WERI-Rb-1 (cell line): ENCODE measurements around the gene ZCCHC14.
"Not testable (repeated sequence)": the region's sequence is repeated elsewhere in the genome, so short reads cannot be mapped to it uniquely, and the experiment has no call there.

Experiments used
- DNase-seq: peaks from one replicate; pipeline ENCODE4 v3.0.0-alpha.2; 2020
- H3K27ac ChIP-seq: fragments of 250-450 bp; sonication (Bioruptor Pico); 2 replicates; pipeline ENCODE4 v1.5.1; 2020; ENCODE audit warnings: mild to moderate bottlenecking, moderate library complexity
- H3K27me3 ChIP-seq: fragments of 250-450 bp; sonication (Bioruptor Pico); 2 replicates; pipeline ENCODE4 v1.5.1; 2021; ENCODE audit warnings: mild to moderate bottlenecking, low read depth, moderate library complexity; ENCODE audit not compliant: insufficient read depth, severe bottlenecking
- H3K36me3 ChIP-seq: fragments of 250-450 bp; sonication (Bioruptor Pico); 2 replicates; pipeline ENCODE4 v1.5.1; 2020; ENCODE audit warnings: mild to moderate bottlenecking, moderate library complexity
- H3K4me3 ChIP-seq: 2 replicates; pipeline ENCODE4 v1.5.1; 2011; ENCODE audit warnings: low read depth, mild to moderate bottlenecking, control low read depth, low read length
- H3K9me3 ChIP-seq: fragments of 250-450 bp; sonication (Bioruptor Pico); 2 replicates; pipeline ENCODE4 v1.5.1; 2021; ENCODE audit warnings: mild to moderate bottlenecking, moderate library complexity; ENCODE audit not compliant: severe bottlenecking
- CTCF ChIP-seq: IDR thresholded peaks from 2 replicates; pipeline ENCODE4 v1.5.1; 2011; ENCODE audit warnings: low read depth, mild to moderate bottlenecking, control low read depth, inconsistent platforms, low read length

The ZCCHC14 gene

GRCh38 chr16:87490096-87490798 lies 2.6 kb downstream of the ZCCHC14 start:
- Histone ChIP-seq H3K4me3 (no peak overlapping the region), H3K27me3 (no peaks in the 10 kb centered on the region), H3K36me3 (no peaks in the 10 kb centered on the region), H3K27ac (no peak overlapping the region), H3K9me3 (no peaks in the 10 kb centered on the region)
- DNase-seq = no peak
- no peak for TF ChIP-seq CTCF

DNA sequence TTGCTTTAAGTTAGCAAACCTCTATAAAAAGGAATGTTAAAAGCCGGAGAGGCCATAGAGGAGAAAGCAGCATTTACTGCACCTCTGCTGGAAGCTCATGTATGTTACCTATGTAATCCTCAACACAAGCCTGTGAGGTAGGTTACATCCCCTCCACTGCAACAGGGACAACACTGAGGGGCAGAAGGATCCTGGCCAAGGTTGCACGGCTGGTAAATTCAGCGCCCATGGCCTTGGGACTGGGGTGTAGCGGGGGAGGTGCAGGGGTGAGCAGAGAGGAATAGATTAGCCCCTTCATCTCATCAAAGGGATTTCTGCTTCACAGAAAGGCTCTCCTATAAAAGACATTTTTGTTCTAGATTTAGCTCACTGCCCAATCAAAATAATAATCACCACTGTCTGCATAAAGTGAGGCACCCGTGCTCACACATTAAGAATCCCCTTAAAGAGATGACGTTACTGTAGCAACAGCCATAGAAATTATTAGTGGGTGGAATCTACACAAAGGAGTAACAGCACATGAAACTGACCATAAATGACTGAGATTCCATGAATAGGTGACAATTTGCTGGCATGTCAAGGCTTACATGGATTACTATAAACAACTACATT lies 3.3 kb downstream of the ZCCHC14 start:
- no peaks in the 10 kb centered on the region for H3K36me3 ChIP-seq
- no peak for DNase-seq
- H3K9me3 ChIP-seq = no peaks in the 10 kb centered on the region
- H3K27ac ChIP-seq = no peak overlapping the region
- no peak overlapping the region for H3K4me3 ChIP-seq
- H3K27me3 ChIP-seq = no peaks in the 10 kb centered on the region
- no peak for TF ChIP-seq CTCF

DNA sequence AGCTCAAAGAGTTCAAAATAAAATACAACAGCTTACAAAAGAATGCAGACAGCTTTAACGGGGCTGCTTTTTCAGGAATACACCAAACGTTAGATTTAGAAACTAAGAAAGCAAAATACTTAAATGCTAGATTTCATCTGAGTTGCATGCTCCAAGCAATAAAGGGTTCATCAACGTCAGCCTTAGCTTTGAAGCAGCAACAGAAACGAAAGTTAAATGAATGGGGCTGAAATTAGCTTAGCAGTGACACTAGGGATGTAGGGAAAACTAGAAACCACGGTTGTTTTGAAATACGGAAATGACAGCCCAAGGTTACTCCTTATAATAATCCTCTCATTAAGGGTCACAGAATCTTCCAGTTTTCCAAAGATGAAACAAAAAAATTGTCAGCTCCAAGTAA lies 3.9 kb downstream of the ZCCHC14 start:
- not testable (repeated sequence) for H3K27ac ChIP-seq, H3K36me3 ChIP-seq, H3K4me3 ChIP-seq, H3K27me3 ChIP-seq, H3K9me3 ChIP-seq, DNase-seq

DNA sequence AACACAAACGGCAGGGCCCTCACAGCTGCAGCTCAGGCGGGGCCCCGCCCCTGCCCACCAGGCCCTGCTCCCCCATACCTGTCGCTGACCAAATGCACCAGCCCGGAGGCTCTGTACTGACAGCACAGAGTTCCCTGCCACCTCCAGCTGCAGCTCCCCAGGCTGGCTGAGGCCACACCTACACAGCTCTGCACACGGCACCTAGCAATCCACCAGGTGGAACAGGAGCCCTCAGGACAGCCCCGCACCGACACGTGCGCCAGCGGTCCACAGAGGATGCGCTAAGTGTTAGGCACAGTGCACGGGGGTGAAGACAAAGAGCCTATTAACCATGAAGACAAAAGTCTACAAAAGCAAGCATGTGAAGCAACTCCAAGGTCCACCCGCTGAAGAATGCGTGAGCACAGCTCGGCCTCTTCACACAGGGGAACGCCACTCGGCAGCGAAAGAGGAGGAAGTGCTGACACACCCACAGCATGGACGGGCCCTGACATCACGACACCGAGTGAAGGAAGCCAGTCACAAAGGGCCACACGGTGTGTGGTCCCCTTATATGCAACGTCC lies 5.4 kb downstream of the ZCCHC14 start:
- no peaks in the 10 kb centered on the region for H3K27me3 ChIP-seq
- H3K27ac ChIP-seq = no peak overlapping the region
- H3K9me3 ChIP-seq = no peaks in the 10 kb centered on the region
- no peak for TF ChIP-seq CTCF
- no peak for DNase-seq
- H3K4me3 ChIP-seq = no peak overlapping the region
- no peaks in the 10 kb centered on the region for H3K36me3 ChIP-seq

- H3K9me3 ChIP-seq = no peaks in the 10 kb centered on the region
- no peaks in the 10 kb centered on the region for H3K36me3 ChIP-seq
- DNase-seq = no peak
- no peak overlapping the region for H3K4me3 ChIP-seq
- TF ChIP-seq CTCF = no peak
- no peaks in the 10 kb centered on the region for H3K27me3 ChIP-seq
- no peak overlapping the region for H3K27ac ChIP-seq
Observed at GRCh38 chr16:87486713-87487247, 6.0 kb downstream of the ZCCHC14 start.

DNA sequence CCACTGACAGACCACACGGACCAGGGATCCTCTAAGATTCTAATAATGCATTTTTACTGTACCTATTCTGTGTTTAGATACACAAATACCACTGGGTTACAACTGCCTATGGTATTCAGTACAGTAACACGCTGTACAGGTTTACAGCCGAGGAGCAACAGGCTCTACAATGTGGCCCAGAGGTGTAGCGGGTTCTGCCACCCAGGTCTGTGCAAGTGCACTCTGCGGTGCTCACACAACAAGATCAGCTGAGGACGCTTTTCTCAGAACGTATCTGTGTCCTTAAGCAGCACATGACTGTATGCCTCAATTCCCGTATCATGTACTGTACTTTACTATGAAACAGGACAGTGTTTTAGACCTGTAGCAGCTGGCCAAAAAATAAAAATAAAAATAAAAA lies 6.5 kb downstream of the ZCCHC14 start:
- H3K27me3 ChIP-seq = no peaks in the 10 kb centered on the region
- DNase-seq = no peak
- H3K9me3 ChIP-seq = no peaks in the 10 kb centered on the region
- TF ChIP-seq CTCF = no peak
- no peak overlapping the region for H3K4me3 ChIP-seq
- H3K27ac ChIP-seq = no peak overlapping the region
- H3K36me3 ChIP-seq = no peaks in the 10 kb centered on the region

DNA sequence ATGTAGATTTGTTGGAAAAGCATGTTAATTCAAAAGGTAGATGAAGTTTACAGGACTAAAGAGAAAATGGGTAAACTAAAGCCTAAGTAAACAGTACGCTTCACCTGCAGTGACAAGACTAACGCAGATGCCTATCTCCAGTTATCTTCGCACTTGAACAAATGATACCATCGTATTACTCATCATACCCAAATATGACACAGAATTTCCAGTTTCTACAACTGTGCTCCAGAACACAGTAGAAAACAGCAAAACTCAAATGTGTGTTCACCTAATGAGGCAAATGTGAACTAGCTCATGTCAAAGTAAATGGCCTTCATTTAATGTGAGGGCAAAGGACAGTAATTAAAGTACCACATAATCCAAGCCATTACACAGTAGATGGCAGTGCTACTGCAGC lies 7.0 kb downstream of the ZCCHC14 start:
- not testable (repeated sequence) for H3K9me3 ChIP-seq, H3K36me3 ChIP-seq, H3K4me3 ChIP-seq, DNase-seq, H3K27ac ChIP-seq, H3K27me3 ChIP-seq
